Measurements from ENCODE around the gene FOSB.

The FOSB gene

GRCh38 chr19:45485305-45486077 is 17.7 kb downstream of the FOSB start:
- DNase-seq: peak; percentile 83

GRCh38 chr19:45488708-45489107 is 20.9 kb downstream of the FOSB start:
- DNase-seq: no peak

DNA sequence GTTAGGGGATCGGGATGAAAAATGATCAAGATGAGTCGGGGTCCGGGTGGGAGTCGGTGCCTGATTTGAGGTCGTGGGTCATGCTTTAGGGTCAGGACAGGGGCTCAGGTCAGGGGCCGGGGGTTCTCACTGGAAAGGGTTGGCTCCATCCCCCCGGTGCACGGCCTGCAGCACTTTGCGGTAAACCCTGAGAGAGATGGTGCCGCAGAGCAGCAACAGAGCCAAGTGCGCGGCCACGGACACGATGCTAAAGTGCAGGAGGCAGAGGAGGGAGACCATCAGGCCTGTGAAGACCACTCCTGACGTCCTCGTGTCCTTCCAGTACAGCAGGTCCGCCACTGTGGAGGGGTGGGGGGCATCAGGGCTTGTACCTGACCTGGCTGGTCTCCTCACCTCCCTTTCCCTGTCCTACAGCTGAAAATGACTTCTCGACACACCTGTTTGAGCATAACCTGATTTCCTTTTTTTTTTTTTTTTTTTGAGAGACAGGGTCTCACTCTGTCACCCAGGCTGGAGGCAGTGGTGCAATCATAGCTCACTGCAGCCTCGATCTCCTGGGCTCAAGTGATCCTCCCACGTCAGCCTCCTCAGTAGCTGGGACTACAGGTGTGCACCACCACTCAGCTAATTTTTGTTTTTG is 21.5 kb downstream of the FOSB start:
- no peak for DNase-seq

DNA sequence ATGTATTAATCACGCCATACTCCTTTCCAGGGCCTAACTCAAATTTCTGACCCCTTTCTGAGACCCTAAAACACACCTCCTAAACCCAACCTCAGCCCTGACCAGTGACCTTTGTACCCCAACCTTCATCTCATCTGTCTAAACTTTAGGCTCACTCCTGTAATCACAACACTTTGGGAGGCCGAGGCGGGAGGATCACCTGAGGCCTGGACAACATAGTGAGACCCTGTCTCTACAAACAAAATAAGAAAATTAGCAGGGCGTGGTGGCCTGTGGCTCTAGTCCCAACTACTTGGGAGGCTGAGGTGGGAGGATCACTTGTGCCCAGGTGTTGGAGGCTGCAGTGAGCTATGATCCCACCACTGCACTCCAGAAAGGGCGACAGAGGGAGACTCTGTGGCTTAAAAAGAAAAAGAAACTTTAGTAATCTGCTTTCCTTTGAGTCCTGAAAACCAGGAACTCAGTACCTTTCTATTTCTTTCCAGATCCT is 24.4 kb downstream of the FOSB start:
- DNase-seq: no peak

DNA sequence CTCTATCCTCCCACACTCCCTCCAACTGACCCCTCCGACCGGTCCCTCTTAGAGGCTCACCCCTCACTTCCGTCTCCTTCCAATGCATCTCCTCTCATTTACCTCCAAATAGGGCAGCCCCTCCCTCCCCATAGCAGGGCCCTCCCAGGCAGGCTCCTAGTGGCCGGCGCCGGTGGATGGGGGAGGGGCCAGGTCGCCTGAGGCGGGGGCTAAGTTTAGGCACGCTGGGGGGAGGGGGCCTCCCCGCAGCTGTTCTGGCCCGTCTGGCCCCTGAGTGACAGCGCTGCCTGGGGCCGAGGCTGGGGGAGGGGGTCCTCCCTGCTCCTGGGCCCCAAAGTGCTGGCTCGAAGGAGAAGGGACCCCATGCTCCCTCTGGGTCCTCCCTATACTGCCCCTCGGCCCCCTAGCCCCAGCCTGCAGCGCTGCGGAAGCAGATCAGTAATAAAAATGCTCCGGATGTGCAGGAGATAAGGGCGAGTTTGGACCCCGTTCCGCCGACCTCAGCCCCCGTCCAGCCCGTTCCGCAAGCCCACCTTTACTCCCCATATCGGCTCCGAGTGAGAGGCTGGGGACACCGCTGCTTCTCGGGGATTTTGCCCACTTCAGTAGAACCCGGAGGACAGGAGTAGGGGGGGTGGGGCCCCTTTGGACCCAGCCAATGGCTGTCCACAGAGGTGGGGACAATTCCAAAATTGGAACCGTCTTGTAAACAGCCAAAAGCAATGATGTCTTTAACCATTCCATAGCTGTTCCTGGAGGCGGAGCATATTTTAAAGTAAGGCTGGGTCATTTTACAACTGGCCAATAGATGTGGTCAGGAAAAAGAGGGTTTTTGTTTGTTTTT is 25.1 kb downstream of the FOSB start:
- DNase-seq: no peak

- DNase-seq: no peak
Measured at GRCh38 chr19:45494261-45494916, 26.6 kb downstream of the FOSB start.

DNA sequence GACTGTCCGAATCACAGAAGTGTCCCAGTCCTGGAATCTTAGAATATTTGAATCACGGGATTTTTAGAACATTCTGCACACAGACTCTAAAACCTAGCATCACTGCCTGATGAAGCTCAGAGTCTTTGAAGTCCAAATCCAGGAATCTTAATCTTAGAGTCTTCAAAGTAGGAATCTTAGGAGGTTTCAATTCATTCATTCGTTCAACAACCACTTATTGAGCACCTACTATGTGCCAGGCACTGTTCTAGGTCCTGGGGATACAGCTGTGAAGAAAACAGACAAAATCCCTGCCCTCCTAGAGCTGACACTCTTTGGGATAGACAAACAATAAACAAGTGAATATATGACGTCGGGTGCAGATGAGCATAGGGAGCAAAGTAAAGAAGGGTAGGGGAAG is 27.4 kb downstream of the FOSB start:
- no peak for DNase-seq

- no peak for DNase-seq
Measured at GRCh38 chr19:45496349-45496953, 28.7 kb downstream of the FOSB start.

- no peak for DNase-seq
Measured at GRCh38 chr19:45497791-45498190, 30.0 kb downstream of the FOSB start.

DNA sequence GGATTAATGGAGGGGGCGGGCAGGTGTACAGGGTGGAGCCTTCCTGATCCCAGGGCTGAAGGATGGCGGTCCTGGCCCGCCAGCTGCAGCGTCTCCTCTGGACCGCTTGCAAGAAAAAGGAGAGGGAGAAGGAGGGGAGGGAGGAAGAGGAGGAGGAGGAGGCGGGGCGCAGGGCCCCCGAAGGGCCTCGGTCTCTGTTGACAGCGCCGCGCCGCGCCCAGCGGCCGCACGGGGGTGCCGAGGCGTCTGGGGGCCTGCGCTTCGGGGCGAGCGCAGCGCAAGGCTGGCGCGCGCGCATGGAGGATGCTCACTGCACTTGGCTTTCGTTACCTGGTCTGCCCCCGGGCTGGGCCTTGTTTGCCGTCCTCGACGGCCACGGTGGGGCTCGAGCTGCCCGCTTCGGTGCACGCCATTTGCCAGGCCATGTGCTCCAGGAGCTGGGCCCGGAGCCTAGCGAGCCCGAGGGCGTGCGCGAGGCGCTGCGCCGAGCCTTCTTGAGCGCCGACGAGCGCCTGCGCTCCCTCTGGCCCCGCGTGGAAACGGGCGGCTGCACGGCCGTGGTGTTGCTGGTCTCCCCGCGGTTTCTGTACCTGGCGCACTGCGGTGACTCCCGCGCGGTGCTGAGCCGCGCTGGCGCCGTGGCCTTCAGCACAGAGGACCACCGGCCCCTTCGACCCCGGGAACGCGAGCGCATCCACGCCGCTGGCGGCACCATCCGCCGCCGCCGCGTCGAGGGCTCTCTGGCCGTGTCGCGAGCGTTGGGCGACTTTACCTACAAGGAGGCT is 30.8 kb downstream of the FOSB start, which contains the start of gene PPM1N:
Gene PPM1N (plus strand): TSS at position 33 of the 785 bp plus-strand sequence. CDS start 30 bp downstream, at position 63.
- no peak for DNase-seq

DNA sequence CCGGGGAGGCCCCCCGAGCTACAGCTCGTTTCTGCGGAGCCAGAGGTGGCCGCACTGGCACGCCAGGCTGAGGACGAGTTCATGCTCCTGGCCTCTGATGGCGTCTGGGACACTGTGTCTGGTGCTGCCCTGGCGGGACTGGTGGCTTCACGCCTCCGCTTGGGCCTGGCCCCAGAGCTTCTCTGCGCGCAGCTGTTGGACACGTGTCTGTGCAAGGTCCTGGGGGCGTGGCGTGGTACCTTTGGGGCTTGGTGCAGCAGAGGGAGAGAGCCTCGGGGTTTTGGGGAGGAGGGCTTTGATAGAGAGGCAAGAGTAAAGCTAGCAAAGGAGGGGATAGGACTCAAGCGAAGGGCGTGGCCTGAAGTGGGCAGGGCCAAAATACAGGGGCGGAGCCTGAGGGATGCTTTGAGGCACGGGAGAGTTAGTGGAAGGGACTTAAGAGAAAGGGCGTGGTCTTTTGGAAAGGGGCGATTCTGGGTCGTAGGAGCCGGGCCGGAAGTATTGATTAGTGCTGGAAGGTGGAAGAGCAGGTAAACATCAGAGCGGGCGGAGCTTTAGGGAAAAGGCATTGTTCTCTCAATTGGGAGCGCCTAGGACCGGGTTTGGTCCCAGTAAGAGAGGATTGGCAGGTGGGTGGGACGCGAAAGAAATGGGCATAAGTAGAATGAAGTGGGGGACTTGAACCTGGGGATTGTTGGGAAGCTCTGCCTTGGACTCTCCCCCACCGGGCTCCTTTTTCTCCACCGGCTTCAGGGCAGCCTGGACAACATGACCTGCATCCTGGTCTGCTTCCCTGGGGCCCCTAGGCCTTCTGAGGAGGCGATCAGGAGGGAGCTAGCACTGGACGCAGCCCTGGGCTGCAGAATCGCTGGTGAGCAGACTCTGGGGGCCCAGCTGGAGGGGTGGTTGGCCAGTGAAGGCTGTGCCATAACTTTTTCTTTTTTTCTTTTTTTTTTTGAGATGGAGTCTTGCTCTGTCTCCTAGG is 31.7 kb downstream of the FOSB start:
- no peak for DNase-seq

GRCh38 chr19:45500918-45501729 is 33.3 kb downstream of the FOSB start:
- DNase-seq: no peak

- no peak for DNase-seq
Measured at GRCh38 chr19:45501730-45502014, 33.9 kb downstream of the FOSB start.

GRCh38 chr19:45502111-45502510 is 34.3 kb downstream of the FOSB start:
- no peak for DNase-seq

DNA sequence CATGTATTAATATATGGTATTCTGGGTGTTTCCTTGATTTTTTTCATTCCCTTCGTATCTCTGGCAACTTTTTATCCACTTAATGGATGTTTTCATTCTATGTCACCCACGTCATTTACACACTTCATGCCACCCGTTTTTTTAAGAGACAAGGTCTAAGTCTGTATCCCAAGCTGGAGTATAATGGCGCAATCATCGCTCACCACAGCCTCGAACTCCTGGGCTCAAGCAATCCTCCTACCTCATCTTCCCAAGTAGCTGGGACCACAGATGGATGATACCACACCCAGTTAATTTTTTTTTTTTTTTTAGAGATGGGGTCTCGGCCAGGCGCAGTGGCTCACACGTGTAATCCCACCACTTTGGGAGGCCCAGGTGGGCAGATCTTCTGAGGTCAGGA is 36.1 kb downstream of the FOSB start:
- no peak for DNase-seq

DNA sequence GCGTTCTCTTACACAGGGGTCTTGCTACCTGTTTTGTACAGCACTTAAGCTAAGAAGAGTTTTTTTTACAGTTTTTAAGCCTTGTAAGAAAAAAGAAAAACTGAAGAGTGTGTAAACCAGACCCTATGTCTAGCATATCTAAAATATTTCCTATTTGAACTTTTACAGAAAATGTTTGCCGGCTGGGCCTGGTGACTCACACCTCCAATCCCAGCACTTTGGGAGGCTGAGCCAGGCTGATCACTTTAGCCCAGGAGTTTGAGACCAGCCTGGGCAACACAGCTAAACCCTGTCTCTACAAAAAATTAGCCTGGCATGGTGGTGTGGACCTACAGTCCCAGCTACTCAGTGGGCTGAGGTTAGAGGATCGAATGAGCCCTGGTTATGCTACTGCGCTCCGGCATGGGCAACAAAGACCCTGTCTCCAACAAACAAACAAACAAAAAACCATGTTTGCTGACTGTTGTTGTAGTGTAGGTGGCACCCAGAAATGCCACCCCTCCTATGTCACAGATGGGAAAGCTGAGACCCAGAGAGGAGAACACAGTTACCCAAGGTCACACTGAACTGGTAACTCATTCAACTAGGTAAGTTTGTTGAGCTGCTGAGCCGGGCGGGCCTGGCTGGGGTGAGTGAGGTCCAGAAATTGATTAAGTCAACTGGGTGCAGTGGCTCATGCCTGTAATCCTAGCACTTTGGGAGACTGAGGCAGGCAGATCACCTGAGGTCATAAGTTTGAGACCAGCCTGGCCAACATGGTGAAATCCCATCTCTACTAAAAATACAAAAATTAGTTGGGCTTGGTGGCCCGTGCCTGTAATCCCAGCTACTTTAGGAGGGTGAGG is 37.6 kb downstream of the FOSB start:
- DNase-seq: no peak

DNA sequence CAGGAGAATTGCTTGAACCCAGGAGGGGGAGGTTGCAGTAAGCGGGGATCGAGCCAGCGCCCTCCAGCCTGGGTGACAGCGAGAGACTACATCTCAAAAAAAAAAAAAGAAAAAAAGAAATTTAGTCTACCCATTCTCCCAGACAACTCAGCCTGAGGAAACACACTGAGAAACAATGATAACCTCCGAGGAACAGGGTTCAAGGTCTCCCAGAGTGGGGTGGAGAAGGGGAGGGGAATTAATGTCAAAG is 38.1 kb downstream of the FOSB start:
- no peak for DNase-seq

GRCh38 chr19:45506246-45506988 is 38.6 kb downstream of the FOSB start:
- DNase-seq: peak; percentile 55

Measured in NCI-H2227 treated with DMSO at 0.1 percent for 48 hours (cell line).